Stimulated activated CD8-positive, alpha-beta memory T cell treated with anti-CD3 and anti-CD28 coated beads, Interleukin-2, amount 100 ng/mL, for 48 hours (primary cell): ENCODE measurements around the gene ARHGEF38.
"Not testable (repeated sequence)": the region's sequence is repeated elsewhere in the genome, so short reads cannot be mapped to it uniquely, and the experiment has no call there.

ENCODE experiments used
- DNase-seq, 2 donors: peaks; one replicate each; pipeline ENCODE4 v3.0.0-alpha.2; 2020; ENCODE audit warnings: low read depth in 2 of 2

Gene ARHGEF38

GRCh38 chr4:105560421-105560848 is 8.0 kb downstream of the ARHGEF38 start:
- no peak for DNase-seq

- DNase-seq: no peak
These were observed 10.9 kb downstream of the ARHGEF38 start for GRCh38 chr4:105563352-105563751.

- DNase-seq: no peak
These were observed 16.2 kb downstream of the ARHGEF38 start for GRCh38 chr4:105568584-105568983.

GRCh38 chr4:105569057-105569865 is 16.8 kb downstream of the ARHGEF38 start:
- no peak for DNase-seq

DNA sequence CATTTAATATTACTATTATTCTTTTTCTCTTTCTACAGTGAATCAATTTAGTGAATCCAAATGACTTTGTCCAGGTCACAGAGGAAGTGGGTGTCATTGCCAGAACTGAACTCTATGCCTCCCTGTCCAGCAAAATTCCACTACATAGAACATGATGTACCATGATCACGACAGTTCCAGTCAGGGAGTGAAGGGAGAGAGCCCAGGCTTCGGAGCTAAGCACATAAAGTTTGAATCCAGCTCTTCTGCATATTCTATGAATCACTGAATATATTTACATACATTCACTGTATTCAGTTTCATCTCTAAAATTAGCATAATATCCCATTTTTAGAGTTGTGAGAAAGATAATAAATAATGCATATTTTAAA is 17.4 kb downstream of the ARHGEF38 start:
- no peak for DNase-seq

GRCh38 chr4:105572296-105572695 is 19.9 kb downstream of the ARHGEF38 start:
- DNase-seq: no peak

- DNase-seq: no peak
These were observed 34.4 kb downstream of the ARHGEF38 start for GRCh38 chr4:105586638-105587328.

DNA sequence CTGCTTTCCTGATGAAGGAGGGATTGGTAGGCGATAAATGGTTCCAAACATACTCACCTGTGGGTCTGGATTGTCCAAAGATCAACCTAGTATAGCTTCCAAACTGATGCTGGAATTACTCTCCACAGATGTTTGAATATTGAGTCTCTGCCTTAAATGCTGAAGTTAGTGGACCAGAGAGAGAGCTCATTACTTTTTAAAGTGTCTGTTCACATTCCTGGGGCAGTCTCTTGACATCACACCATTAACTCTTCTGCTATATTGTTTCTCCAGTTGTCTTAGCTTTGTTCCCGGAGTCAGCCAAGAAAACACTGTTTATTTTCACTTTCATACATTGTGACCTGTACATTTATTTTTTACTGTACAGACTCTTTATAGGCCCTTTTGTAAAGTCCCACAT is 35.4 kb downstream of the ARHGEF38 start:
- no peak for DNase-seq

GRCh38 chr4:105588252-105588651 is 35.8 kb downstream of the ARHGEF38 start:
- no peak for DNase-seq

GRCh38 chr4:105591573-105591972 is 39.2 kb downstream of the ARHGEF38 start:
- DNase-seq: no peak

DNA sequence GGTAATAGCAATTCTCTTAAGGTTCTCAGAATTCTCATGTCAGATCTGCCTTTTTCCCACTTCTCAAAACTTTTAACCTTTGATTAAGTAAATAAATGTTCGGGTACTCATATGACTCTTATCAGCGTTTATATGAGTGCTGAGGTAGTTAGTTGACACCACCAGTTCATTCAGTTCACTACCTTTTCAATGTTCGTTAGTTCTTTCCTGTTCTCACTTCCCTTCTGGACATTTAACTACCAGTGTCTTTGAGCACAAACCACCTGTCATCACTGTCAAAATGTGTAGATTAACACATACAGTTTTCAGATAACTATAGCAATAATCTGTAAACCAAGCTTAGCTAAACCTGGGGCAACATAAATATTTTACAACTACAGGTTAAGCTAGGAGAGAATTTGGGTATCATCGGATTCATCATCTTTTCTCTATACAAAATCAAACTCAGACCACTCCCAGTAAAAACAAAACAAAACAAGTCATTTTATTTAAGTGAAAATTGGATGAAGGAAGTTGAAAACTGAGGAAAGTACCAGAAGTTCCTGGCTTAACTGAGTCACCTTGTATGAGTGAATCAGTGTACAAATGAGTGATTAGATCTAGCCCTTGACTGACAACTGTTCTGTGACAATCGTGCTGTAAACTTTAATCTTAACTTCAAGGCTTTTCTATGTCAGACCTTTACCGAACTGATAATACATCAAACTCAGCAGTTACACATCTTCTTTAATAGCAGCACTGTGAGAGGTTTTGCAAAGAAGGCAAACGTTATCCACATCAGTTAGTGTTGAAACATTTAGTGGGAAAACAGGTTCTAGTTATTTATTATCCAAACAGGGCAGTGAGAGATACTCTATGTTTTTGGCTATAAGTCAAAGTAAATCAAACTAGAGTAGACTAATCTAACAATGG is 41.9 kb downstream of the ARHGEF38 start:
- DNase-seq: no peak

GRCh38 chr4:105596684-105597083 is 44.3 kb downstream of the ARHGEF38 start:
- no peak for DNase-seq

GRCh38 chr4:105598052-105598451 is 45.6 kb downstream of the ARHGEF38 start:
- no peak for DNase-seq

GRCh38 chr4:105598787-105599186 is 46.4 kb downstream of the ARHGEF38 start:
- no peak for DNase-seq

DNA sequence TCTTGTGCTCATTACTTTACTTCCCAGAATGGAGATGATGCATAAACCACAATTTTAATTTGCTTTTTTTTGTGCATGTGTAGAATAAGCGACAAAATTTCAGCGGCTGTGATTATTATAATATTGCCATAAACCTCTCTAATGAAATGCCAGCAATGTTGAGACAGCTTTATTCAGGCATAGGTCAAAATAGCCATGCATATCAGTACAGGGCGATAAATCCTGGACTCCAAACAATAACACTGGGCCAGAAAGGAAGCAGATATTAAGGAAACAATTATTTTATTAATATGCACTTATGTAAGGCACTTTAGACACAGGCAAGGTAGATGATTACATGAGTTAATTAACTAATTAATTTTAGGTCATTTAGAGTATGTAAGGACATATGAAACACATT is 47.1 kb downstream of the ARHGEF38 start:
- DNase-seq: no peak

- no peak for DNase-seq
These were observed 47.7 kb downstream of the ARHGEF38 start for GRCh38 chr4:105599932-105600655.

GRCh38 chr4:105600951-105601350 is 48.5 kb downstream of the ARHGEF38 start:
- DNase-seq: no peak

DNA sequence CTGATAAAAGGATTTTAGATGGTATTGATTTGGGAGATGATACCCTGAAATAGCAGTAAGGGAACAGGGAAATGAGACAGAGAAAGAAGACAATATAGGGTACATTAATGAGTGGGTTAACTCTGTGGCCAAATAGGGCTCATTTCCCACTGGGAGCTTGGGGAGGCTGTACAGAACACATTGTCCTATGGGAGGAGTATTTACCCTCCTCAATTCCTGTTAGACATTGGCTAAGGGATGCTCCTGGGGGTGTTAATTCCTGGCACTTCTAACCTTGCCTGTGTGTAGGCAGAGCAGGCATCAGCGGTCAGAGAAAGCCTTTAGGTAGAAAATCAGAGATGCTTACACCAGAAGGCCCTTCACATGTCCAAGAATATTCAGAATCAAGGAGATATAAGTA is 49.0 kb downstream of the ARHGEF38 start:
- no peak for DNase-seq

- DNase-seq: no peak
These were observed 50.7 kb downstream of the ARHGEF38 start for GRCh38 chr4:105603158-105603557.

DNA sequence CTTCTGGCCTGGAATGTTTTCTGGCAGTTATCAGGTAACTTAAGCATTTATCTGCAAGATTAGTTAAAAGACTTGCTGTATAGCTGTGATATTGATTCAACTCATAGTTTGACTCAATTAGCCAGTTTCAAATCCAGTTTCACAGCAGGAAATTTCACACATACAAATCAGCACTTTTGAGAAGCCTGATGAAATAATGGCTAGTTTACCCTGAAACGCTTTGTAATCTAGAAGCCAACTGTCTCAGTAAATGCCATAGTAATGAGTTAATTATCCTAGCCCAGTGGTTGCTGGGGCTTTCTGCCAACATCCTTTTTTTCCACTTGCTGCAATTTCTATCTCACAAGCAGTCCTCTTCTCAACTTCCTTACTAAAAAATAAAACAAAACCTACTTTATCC is 53.1 kb downstream of the ARHGEF38 start:
- DNase-seq: no peak

DNA sequence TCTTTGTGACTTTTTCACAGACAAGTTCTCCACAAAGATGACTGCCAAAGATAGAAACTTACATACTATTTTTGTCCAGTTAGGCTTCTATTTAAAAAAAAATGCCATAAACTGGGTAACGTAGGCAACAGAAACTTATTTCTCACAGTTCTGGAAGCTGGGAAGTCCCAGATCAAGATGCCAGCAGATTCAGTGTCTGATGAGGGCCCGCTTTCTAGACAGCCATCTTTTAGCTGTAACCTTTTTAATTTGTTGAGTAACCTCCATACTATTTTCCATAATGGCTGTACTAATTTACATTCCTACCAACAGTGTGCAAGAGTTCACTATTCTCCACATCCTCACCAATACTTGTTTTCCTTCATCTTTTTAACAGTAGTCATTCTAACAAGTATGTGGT is 55.5 kb downstream of the ARHGEF38 start:
- DNase-seq: no peak

DNA sequence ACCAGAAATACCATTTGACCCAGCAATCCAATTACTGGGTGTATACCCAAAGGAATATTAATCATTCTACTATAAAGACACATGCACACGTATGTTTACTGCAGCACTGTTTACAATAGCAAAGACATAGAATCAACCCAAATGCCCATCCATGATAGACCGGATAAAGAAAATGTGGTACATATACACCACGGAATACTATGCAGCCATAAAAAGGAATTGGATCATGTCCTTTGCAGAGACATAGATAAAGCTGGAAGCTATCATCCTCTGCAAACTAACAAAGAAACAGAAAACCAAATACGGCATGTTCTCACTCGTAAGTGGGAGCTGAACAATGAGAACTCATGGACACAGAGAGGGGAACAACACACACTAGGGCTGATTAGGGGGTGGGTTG is 57.4 kb downstream of the ARHGEF38 start:
- DNase-seq: not testable (repeated sequence)
